22Rv1 (cell line): ENCODE results near the gene RHOC.

Experiments
- ZFX ChIP-seq: fragments of 450-650 bp; IDR thresholded peaks from 2 replicates; pipeline ENCODE4 v1.6.1; 2017; ENCODE audit warnings: antibody characterized with exemption, borderline replicate concordance
- TF ChIP-seq, protein P1 (sequence below): fragments of 450-650 bp; IDR thresholded peaks from 2 replicates; pipeline ENCODE4 v1.5.1; 2017; ENCODE audit warnings: mild to moderate bottlenecking

DNA sequence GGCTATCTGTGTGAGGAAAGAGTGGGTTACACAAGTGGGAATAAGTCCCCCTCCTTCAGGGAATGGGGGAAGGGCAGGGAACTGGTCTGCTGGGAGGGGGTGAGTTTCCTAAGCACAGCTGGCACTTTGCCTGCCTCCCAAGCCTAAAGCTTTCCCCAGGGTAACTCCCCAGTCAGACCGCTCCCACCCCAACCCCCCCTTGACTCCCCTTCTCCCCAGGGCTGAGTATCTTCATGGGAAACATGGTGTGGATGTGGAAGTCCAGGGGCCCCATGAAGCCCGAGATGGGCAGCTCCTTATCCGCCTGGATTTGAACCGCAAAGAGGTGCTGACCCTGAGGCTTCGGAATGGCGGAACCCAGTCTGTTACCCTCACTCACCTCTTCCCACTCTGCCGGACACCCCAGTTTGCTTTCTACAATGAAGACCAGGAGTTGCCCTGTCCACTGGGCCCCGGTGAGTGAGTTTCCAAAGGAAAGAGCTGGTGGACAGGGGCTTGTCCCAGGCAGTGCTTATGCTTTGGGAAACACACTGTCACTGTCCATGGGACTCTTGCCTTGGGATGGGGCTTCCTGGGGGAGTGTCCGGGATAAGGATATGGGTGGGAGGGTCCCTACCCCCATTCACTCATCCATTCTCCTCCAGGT, 17.6 kb downstream of the RHOC start:
- TF ChIP-seq, protein P1, sequence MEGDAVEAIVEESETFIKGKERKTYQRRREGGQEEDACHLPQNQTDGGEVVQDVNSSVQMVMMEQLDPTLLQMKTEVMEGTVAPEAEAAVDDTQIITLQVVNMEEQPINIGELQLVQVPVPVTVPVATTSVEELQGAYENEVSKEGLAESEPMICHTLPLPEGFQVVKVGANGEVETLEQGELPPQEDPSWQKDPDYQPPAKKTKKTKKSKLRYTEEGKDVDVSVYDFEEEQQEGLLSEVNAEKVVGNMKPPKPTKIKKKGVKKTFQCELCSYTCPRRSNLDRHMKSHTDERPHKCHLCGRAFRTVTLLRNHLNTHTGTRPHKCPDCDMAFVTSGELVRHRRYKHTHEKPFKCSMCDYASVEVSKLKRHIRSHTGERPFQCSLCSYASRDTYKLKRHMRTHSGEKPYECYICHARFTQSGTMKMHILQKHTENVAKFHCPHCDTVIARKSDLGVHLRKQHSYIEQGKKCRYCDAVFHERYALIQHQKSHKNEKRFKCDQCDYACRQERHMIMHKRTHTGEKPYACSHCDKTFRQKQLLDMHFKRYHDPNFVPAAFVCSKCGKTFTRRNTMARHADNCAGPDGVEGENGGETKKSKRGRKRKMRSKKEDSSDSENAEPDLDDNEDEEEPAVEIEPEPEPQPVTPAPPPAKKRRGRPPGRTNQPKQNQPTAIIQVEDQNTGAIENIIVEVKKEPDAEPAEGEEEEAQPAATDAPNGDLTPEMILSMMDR, result no peak
- TF ChIP-seq ZFX, result no peak
